PFSK-1 (cell line): ENCODE data around the gene SPRED1.

Source experiments
- FOXP2 ChIP-seq: optimal IDR thresholded peaks from 2 replicates; pipeline ENCODE3; 2011; ENCODE audit warnings: borderline replicate concordance, control low read depth, inconsistent platforms; ENCODE audit not compliant: insufficient read depth; ENCODE audit errors: extremely low read length, extremely low read depth
- POLR2AphosphoS5 ChIP-seq: IDR thresholded peaks from 2 replicates; pipeline ENCODE4 v1.6.1; 2012; ENCODE audit warnings: low read depth, mild to moderate bottlenecking, control low read depth, low read length, moderate library complexity
- REST ChIP-seq, 2 experiments: IDR thresholded peaks; 2 replicates each; pipeline versions ENCODE4 v1.6.1 to v1.8.0; 2011 to 2012; ENCODE audit warnings: low read depth in 2 of 2, low read length in 2 of 2, control low read depth in 1 of 2, inconsistent platforms in 1 of 2, mild to moderate bottlenecking in 1 of 2, moderate library complexity in 1 of 2; ENCODE audit not compliant: insufficient read depth in 1 of 2
- SIN3A ChIP-seq: IDR thresholded peaks from 2 replicates; pipeline ENCODE4 v1.6.1; 2012; ENCODE audit warnings: mild to moderate bottlenecking, low read length, moderate library complexity, borderline replicate concordance; ENCODE audit not compliant: insufficient read depth
- TAF1 ChIP-seq: IDR thresholded peaks from 2 replicates; pipeline ENCODE4 v1.6.1; 2012; ENCODE audit warnings: low read length, control low read depth, borderline replicate concordance; ENCODE audit not compliant: insufficient read depth

- TF ChIP-seq POLR2AphosphoS5 (no peak), REST (IDR thresholded peaks at IDR 0.05; ENCODE audit: insufficient read depth in 1 of 2, low read depth in 2 of 2, low read length in 2 of 2) (no peak), SIN3A (no peak), TAF1 (no peak), FOXP2 (no peak)
These were observed 125.0 kb downstream of the SPRED1 start for GRCh38 chr15:38377636-38378035.
